ENCODE data around the gene IFT88.
A peak's percentile ranks its signal among the peaks of the same experiment; 100 is the strongest.

Gene IFT88

GRCh38 chr13:20696073-20696472 is 129.1 kb downstream of the IFT88 start:
- no peak for DNase-seq

DNA sequence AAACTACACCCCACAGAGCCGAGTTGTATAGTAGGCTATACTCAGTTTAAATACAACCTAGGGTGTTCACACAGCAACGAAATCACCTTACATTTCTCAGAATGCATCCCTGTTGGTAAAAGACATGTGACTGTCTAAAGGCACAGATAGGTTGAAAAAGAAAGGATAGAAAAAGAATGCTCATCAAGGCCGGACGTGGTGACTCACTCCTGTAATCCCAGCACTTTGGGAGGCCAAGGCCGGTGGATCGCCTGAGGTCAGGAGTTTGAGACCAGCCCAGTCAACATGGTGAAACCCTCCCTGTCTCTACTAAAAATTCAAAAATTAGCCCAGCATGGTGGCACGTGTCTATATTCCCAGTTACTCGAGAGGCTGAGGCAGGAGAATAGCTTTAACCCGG is 132.8 kb downstream of the IFT88 start:
- no peak for DNase-seq

DNA sequence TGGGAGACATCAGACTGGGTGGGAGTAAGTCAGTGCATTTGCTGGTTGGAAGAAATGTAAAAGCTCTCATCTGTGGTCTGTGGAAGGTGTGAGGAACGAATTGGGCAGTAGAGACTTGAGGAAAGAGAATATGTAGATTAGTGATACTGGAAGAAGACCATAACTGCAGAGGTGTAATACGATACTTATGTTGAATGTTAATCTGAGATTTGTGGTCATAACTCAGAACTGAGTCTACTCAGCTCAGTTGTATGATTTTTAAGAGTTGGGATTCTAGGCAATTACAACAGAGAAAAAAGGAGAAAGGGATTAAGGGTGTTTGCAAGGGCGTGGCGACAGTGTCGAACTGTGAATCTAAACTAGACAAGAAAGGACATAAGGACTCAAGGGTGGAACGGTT is 133.3 kb downstream of the IFT88 start:
- DNase-seq, result no peak

DNA sequence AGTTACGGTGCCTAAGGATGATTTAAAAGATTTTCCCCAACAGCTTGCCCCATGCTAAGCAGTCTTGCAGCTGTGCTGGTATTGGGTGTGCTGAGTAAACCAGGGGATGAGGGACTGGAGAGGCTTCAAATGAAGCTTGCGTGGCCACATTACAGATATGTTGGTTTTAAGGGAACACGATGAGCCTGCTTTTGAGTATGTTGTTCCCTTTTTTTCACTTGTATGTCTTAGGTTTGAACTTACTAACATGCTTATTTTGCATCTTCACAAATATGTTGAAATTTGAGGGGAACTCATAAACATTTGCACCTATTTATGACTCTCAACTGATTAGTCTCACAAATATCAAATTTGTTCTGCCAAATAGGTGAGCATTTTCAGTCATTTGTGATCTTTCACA is 134.5 kb downstream of the IFT88 start:
- no peak for DNase-seq

DNA sequence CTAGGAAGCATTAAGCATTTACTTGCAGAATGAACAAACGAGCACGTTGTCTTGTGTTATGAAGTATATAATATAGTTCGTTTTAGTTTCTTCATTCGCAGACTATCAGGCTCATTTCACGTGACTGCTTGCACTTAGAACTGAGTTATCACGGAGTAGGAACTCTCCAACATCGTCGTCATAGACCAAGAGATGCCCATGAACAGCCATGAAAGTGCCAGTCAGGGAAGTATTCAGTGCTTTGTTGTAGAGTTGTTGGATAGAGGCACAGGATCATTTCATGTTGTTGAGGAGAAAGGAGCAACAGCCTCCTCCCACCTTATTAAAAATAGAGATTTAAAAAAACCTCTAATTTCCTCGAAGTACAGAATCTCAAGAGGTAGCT is 135.6 kb downstream of the IFT88 start:
- no peak for DNase-seq

DNA sequence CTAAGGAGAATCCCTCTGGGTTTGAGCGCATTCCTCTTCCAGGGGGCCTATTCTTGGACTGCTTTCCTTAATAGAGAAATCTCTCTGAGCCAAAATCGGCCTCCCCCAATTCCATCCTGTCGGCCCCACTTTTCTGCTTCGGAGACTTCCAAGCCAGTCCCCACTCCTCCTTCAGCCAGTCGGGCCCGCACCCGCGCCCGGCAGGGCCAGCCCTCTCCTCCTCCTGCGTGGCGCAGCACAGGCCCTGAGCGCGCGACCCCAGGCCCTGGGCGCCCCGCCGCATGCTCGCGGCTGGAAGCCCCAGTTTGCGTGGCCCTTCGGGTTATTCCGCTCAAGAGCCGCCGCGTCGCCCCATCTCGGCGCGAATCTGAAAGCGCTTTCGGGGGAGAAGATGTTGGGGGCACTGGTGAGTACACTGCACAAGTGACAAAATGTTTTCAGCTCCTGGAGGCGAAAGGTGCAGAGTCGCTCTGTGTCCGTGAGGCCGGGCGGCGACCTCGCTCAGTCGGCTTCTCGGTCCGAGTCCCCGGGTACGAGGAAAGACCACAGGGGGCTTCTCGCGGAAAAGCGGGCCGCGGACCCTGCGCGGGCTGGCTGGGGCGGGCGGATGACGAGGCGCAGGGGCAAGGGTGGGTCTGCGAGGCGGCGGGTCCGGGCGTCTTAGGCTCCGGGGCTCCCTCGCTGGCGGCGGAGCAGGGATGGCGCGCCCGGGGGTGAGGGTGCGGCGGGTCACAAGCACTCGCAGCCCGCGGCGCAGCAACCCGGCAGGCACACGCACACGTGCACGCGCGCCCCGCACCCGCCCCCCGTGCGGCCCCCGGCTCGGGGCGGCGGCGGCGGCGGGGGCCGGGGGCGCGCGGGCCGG is 136.2 kb downstream of the IFT88 start, which contains the start of gene IL17D:
Gene IL17D (plus strand): TSS at position 785 of the 865 bp plus-strand sequence. CDS start 303 bp downstream, outside the sequence.
- DNase-seq, result peak in 3 of 5 donors; percentile 22 to 29 (median 25)

GRCh38 chr13:20703780-20704458 is 137.0 kb downstream of the IFT88 start:
- peak; percentile 60 to 77 (median 68) for DNase-seq

- no peak for DNase-seq
Observed at GRCh38 chr13:20704459-20705069, 137.6 kb downstream of the IFT88 start.

GRCh38 chr13:20706661-20707060 is 139.7 kb downstream of the IFT88 start:
- DNase-seq, result no peak

DNA sequence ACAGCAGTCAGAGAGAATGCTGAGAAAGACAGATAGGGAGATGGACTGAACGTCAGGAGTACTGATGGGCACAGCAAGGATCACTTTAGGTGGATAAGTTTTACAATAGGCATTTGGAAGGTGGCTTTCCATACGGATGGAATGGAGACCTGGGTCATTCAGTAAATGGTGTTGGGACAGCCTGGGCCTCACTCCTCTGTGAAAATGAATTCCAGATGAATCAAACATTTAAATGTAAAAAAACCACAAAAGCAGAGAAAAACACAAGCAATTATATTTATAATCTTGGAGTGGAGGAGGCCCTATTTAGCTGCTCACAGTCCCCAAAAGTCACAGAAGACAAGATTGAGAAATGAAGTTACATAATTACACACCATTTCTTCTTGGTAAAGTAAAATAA is 141.3 kb downstream of the IFT88 start:
- no peak for DNase-seq

DNA sequence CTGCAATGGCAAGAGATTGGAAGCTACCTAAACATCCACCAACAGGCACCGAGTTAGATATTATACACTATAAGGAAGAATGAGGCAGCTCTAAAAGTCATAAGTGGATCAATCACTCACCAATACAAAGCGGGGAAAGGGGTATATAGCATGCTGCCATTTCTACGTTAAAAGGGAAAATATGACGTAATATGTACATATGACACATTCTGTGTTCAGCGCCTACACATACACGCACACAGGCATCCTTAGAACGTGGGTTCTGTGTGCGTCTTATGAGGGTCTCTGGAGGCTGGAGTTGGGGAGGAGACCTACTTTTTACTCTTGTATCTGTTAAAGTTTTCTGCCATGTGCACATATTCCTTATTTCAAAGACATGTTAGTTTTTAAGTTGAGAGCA is 142.4 kb downstream of the IFT88 start:
- DNase-seq, result no peak

DNA sequence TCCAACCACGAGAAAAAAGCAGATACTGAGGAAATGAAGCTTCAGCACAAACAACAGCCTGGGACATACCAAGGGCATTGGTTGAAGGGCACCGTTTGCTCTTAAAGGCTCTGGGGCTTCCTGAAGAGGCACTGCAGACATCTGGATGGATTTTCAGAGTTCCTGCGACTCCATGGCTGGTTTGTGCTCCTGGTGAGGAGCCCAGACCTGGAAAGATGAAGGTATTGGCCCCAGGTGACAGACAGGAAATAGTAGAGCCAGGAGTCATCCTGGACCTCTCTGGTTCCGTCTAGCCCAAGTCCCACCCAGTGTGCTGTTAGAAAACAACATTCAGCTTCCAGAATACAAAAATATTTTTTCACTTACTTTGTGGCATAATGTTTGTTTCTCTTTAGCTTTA is 142.8 kb downstream of the IFT88 start:
- DNase-seq, result no peak

DNA sequence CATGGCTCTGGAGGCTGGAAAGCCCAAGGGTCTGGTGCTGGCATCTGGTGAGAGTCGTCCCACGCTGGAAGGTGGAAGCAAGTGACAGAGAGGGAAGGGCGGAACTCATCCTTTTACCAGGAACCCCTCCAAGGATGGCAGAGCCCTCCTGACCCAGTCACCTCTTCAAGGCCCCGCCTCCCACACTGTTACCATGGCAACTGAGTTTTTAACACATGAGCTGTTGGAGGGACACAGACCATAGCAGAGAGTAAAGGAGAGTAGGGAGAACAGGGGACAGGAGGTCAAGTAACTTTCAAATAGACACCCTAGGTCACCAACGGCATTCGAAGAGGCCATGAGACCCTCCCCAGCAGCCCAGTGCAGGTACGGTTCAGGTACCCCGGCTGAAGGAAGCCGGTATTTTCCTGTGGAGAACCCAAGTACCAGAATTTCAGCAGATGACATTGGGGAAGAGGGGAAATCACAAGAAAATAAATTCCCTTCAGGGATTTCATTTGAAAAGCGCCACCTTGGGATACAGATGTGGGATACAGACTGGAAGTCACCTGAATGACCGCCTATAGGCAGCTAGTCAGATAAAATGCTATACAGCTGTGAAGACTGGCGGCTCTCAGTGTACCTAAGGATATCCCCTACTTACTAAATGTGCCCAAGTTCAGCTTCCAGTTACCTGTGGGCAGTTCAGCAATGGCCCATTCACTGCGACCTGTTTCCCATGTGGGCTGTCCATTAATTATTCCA is 144.5 kb downstream of the IFT88 start:
- DNase-seq, result no peak

- DNase-seq, result no peak
Observed at GRCh38 chr13:20713014-20713376, 146.0 kb downstream of the IFT88 start.

- DNase-seq, result no peak
Observed at GRCh38 chr13:20713751-20714150, 146.8 kb downstream of the IFT88 start.

- no peak for DNase-seq
Observed at GRCh38 chr13:20714161-20714560, 147.2 kb downstream of the IFT88 start.

DNA sequence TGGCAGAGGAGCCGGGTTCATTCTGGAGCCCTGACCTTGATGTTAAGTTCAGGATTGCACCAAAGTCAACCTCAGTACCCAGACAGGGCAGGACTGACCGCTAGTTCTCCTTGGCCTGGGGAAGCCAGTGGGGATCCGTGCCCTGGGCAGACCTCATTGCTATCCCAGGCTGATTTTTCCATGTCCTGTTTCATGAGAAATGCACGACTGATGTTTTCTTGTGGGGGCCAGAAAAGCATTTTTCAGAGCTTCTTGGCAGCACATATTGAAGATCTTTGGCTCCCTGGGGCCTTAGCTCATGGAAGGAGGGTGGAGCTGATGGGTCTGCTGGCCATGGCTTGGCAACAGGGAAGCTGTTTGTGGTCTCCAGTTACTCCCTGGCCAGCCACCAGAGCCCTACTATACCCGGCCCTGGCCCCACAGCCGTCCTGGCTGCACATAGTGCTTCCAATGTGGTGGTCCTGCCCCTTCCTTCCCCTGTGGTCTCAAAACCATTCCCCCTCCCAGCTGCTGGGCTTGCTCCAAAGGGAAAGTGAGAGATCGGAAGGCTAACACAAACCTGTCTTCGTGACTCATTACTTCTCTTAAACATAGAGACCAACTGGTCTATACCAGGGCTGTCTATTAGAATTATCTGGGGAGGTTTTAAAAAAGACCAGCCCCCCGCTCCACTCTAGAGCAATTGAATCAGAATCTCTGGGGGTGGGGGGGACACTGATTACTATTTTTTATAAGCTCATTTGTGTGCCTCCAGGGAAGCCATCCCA is 147.8 kb downstream of the IFT88 start:
- DNase-seq, result no peak

DNA sequence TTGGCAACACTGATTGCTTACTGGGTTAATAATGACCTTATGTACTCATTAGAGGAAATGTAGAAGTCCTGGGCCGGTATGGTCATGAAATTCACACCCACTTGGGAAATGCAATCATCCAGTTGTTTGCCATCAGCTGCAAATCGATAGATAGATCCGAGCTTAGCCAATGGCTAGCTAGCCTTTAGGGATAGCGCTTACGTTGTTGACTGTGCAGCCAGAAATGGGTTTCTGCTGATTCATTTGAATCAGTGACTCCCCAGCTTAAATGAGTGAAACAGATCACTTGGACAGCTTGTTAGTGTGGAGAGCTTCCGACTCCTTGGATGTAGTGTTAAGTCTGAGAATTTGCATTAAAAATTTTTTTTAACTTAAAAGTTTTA is 148.4 kb downstream of the IFT88 start:
- DNase-seq, result no peak

- DNase-seq, result no peak
Observed at GRCh38 chr13:20716951-20717350, 150.0 kb downstream of the IFT88 start.

- no peak for DNase-seq
Observed at GRCh38 chr13:20717581-20718542, 150.9 kb downstream of the IFT88 start.

- DNase-seq, result no peak
Observed at GRCh38 chr13:20718958-20719566, 152.1 kb downstream of the IFT88 start.

All from T-helper 1 cell (primary cell).